NCI-H128 (cell line): ENCODE measurements around the gene OR8U1.
"Not testable (repeated sequence)": the region's sequence is repeated elsewhere in the genome, so short reads cannot be mapped to it uniquely, and the experiment has no call there.

Experiments used
- DNase-seq: peaks from one replicate; lab custom pipeline; 2025; ENCODE audit not compliant: unreplicated experiment; lab: John Stamatoyannopoulos, UW

OR8U1 gene

GRCh38 chr11:56375324-56375723, at the start of gene OR8U1:
TSS of gene OR8U1 (plus strand) at chr11:56375624. CDS start at chr11:56375624, 0 bp downstream.
- DNase-seq, result no peak

GRCh38 chr11:56331861-56332491, 43.4 kb upstream of the OR8U1 start:
- no peak for DNase-seq

- DNase-seq, result no peak
Measured at GRCh38 chr11:56333156-56333555, 42.3 kb upstream of the OR8U1 start.

GRCh38 chr11:56340289-56340688, 35.1 kb upstream of the OR8U1 start:
- no peak for DNase-seq

- no peak for DNase-seq
Measured at GRCh38 chr11:56345739-56346138, 29.7 kb upstream of the OR8U1 start, which contains the start of gene OR8K1. TSS of gene OR8K1 (plus strand) at chr11:56346039. CDS start at chr11:56346039, 0 bp downstream.

GRCh38 chr11:56353991-56354390, 21.4 kb upstream of the OR8U1 start, which contains the start of gene OR8J1:
TSS of gene OR8J1 (plus strand) at chr11:56354291. CDS start at chr11:56360247, 5,956 bp downstream.
- no peak for DNase-seq

- no peak for DNase-seq
Measured at GRCh38 chr11:56380120-56380519, 4.7 kb downstream of the OR8U1 start.

GRCh38 chr11:56394381-56394780, 19.0 kb downstream of the OR8U1 start:
- no peak for DNase-seq

- DNase-seq, result no peak
Measured at GRCh38 chr11:56396047-56396446, 20.6 kb downstream of the OR8U1 start.

- DNase-seq, result not testable (repeated sequence)
Measured at GRCh38 chr11:56401858-56402461, 26.5 kb downstream of the OR8U1 start.

- no peak for DNase-seq
Measured at GRCh38 chr11:56404393-56404792, 29.0 kb downstream of the OR8U1 start.

- no peak for DNase-seq
Measured at GRCh38 chr11:56410801-56411200, 35.4 kb downstream of the OR8U1 start.

- DNase-seq, result no peak
Measured at GRCh38 chr11:56412396-56412795, 37.0 kb downstream of the OR8U1 start, which contains the start of gene OR5AL1. TSS of gene OR5AL1 (plus strand) at chr11:56412696.
